Activated T-cell treated with anti-CD3 and anti-CD28 coated beads for 4 hours (primary cell): ENCODE measurements around the gene MMD2.
A peak's percentile ranks its signal among the peaks of the same experiment; 100 is the strongest.
"Not testable (repeated sequence)": the region's sequence is repeated elsewhere in the genome, so short reads cannot be mapped to it uniquely, and the experiment has no call there.

Experiments
- DNase-seq: peaks from one replicate; pipeline ENCODE4 v3.0.0-alpha.2; 2020

Gene MMD2

DNA sequence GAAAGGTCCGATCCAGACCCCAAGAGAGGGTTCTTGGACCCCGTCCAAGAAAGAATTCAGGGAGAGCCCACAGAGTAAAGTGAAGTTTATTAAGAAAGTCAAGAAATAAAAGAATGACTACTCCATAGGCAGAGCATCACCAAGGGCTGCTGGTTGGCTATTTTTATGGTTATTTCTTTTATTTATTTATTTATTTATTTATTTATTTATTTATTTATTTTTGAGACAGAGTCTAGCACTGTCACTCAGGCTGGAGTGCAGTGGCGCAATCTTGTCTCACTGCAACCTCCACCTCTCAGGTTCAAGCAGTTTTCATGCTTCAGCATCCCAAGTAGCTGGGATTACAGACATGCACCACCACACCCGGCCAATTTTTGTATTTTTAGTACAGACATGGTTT, 65.8 kb downstream of the MMD2 start:
- not testable (repeated sequence) for DNase-seq

DNA sequence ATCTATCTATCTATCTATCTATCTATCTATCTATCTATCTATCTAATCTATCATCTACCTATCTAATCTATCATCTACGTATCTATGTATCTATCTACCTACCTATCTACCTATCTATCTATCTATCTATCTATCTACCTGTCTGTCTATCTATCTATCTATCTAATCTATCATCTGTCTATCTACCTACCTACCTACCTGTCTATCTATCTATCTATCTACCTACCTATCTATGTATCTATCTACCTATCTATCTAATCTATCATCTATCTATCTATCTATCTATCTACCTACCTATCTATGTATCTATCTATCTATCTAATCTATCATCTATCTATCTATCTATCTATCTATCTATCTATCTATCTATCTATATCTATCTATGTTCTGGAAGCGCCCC, 67.5 kb downstream of the MMD2 start:
- DNase-seq = not testable (repeated sequence)

DNA sequence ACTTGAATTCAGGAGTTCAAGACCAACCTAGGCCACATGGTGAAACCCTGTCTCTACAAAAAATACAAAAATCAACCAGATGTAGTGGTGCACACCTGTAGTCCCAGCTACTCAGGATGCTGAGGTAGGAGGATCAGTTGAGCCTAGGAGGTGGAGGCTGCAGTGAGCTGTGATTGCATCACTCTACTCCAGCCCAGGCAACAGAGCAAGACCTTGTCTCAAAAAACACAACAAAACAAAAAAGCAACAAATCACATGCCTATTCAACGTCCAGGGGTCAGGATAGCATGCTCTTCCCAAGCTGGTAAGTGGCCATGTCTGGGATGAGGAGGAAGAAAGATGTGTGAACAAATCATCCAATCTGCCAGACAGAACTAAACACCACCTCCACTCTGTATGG, 69.3 kb downstream of the MMD2 start:
- no peak for DNase-seq

DNA sequence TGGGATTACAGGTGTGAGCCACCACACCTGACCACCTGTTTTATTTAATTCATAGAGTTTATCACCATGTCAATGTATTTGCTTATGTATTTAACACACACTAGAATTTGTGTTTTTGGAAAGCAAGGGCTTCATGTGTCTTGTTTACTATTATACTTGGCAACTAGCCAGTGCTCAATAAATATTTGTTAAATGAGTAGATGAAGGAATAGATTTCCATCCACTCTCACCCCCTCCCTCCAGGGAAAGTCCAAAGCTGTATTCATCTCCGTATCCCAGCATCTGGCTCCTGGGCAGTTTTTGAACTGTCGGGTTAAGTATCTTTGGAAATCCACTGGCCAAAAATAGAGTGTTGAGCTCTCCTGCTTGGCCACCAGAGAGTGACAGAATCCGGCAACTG, 70.8 kb downstream of the MMD2 start:
- DNase-seq = no peak

DNA sequence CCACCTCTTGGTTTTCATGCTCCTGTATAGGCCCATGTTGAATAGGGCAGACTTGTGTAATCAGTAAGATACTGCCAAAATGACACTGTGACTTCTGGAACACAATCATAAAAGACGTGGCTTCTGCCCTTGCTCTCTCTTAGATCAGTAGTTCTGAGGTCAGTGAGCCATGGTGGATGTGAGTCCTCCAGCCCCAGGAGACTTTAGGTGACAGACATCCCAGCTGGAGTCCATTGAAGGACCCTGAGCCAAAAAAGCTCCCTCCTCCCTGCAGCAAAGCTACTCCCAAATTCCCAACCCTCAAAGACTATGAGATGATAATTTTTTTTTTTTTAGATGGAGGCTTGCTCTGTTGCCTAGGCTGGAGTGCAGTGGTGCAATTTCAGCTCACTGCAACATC, 72.3 kb downstream of the MMD2 start:
- DNase-seq = no peak

DNA sequence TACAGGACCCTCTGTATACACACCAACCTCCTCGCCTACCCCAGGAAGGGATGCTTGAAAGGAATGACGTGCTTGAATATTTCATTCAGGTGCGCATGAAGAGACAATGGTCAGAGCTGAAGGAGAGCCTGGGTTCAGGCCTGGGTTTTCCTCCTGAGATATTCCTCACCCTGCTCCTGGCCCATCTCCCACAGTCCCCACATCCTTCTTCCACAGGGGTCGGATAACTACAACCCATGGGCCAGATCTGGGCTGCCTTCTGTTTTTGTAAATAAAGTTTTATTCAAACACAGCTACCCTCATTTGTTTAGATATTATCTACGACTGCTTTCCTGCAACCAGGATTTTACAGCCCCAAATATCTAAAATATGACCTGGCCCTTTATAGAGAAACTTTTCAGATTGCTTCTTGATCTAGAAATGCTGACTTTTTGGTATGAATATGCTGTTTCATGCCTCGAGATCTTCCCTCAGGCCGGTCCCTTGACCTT, 73.6 kb downstream of the MMD2 start:
- no peak for DNase-seq

DNA sequence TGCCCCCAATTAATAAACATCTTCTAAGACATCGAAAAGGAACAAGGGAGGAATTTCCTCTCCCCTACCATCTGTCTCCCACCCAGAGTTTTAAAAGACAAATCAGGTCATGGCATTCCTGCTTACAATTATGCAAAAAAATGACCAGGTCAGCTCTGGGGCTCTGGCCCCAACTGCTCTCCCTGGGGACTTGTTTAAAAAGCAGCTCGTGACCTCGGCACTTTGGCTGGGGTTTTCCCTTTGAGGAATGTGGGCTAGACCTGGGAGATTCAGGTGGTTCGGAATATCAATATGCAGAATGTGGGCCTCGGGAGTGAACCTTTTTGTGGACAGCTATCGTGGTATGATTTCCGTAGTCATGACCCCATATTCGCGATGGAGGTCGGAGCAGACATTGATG, 74.8 kb downstream of the MMD2 start:
- no peak for DNase-seq

DNA sequence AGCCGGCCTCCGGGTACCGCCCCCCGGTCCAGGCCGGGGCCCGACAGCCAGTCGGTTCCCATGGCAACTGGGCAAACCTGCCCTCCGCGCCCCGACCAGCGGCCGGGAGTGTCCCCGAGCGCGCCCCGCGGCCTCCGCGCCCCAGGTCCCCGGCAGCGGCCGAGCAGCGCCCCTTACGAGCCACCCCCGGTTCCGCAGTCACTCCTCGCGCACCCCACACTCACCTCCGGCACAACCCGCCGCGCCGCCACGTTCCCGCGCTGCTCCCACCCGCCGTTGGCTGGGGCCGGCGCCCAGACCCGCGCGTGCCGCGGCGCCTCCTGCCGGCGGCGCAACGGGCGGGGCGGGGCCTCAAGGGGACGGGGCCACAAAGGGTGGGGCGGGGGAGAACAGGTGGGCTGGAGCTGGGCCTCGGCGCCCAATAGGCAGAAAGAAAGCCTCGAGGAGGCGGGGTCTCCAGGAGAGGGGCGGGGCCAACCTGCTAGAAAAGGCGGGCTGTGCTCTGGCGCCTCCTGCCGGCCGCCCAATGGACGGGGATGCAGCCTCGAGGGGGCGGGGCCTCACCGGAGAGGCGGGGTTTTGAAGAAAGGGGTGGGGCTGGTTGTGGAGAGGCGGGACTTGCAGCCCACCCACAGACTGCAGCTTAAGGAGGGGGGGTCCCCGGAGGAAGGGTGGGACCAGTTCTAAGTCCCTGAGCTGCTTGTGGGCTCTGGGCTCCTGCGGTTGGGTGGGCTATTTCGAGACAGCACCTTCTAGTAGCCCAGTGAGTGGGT, 75.4 kb downstream of the MMD2 start, which contains the start of gene RADIL:
RADIL (minus strand) TSS at position 345 of the 773 bp plus-strand sequence. CDS start 5,577 bp downstream, outside the sequence.
- DNase-seq = peak; percentile 77

DNA sequence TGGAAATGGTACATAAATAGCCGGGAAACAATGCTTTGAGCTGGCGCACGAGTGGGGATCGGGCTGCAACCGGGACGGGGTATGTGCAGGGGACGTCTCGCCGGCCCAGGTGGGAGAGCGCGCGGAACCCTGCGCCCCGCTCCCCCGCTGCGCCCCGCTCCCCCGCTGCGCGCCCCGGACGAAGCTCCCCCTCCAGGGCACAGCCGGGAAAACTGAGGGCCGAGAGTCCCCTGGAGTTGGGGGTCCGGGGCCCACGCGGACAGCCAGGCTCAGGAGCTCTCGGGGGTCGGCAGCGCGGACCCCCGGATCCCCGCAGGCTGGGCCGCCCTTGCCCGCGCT, 76.0 kb downstream of the MMD2 start:
- no peak for DNase-seq

DNA sequence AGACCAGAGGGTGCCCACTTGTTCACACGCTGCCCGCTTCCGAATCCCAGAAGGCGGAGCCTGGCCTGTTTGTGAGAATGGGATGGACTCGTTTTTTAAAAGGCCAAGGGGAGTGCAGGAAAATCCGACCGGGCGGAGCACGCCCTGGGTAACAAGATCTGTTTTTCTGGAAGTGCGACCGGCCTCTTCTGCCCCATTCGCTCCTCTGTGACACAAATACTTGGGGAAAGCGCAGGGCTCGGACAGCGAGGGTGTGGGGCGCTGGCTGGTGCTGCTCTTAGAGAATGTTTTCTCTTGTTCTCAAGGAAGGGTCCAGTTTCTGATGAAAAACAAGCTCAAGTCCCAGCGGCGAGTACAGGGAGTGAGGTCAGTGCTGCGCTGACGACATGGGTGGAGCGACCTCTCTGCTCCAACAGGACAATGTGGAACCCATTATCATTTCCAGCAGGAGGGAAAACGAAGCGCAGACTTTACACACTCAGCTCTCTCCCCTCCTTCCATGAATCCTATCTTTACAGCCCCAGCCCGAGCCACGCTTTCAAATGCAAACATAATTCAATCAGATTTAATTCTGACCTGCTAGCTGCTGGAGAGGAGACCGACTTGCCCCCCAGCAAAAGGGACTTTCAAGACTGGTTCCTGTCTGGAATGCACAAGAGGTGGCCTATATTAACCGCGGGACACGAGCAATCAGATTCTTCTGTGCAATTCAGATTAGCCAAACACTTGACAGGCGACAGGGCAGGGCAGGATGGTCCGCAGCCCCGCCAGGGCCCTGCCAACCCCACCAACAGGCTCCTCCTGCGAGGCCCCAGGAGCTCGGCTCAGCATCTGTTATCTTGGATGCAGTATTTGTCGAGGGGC, 76.6 kb downstream of the MMD2 start:
- DNase-seq = no peak

DNA sequence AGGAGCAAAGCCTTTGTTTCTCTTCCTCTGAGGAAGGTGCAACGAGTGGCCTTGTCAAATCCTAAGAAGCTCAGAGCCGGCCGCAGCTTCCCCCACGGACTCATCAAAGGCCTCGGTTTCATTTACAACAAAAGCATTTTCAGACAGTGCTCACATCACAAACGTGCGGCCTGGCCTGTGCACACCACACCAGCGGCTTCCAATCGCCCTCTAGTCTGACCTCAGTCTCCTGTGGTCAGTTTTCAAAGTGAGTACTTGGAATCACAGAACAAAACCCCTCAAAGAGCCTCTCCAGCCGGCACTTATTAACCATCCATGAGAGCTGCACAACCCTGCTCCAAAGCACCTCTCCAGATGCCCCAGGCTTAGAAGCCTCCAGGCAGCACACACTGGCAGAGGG, 78.8 kb downstream of the MMD2 start:
- no peak for DNase-seq

DNA sequence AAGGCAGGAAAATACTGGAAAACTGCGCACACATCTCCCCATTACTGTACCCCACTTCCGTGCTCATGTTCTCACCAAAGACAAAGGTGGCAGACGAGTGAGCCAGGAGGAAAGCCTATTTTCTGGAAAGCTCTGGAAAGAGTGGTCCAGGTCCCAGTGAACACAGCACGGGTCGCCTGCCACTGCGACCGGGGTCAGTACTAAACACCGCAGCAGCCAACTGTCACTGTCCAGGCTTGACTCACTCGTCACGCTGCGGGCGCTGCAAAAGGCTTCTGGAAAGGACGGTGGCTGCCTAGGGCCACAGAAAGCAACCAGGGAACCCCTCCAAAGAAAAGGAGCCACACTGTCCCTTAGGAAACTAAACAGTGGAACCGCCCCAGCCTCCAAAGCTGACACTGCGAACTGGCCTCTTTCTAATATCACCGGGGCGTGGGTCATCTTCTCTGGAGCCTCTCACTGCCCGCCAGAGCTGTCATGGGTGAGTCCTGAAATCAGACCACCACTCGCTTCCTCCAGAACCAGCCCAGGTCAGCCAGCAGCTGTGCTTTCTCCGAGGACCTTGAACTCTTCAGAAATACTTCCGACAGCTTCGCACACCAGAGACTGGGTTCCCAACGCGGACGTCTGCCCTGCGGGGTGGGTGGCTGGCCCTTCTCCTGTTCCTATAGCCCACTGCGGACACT, 79.4 kb downstream of the MMD2 start:
- no peak for DNase-seq

DNA sequence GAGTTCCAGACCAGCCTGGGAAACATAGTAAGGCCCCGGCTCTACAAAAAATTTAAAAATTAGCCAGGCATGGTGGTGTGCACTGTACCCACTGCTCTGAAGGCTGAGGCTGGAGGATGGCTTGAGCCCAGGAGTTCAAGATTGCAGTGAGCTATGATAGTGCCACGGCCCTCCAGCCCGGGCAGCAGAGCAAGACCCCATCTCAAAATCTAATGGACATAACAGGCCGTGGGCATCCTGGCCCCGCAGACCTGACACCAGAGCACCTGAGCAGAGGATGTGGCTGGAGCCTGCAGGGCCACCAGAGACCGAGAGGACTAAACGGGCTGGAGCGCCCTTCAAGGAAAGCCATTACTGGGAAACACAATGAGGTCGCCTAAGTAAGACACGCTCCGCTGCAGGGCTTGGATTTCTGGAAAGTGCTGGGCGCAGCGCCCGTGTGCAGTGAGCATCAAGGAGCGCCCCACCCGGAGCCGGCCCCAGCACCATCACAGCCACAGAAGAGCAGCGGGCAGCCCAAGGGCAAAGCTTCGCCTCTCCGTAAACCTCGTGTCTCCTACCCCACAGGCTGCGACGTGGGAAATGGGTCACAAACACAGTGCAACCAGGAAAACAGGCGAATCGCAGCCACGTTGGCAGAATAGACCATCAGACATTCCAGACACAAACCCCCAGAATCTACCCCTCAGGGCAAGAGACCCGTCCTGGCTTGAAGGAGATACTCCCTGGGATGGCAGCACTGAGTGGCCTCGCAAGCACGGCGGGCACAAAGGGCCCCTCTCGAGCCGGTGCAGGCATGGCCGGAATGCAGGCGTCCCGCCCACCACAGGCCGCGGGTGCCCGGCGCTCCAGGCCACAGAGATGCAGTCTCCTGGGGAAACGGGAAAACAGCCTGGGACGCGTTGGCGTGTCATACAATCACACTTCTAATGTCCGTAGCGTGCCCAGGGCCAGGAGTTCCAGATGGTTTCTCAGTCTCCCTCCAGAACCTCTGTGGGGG, 80.4 kb downstream of the MMD2 start:
- no peak for DNase-seq

DNA sequence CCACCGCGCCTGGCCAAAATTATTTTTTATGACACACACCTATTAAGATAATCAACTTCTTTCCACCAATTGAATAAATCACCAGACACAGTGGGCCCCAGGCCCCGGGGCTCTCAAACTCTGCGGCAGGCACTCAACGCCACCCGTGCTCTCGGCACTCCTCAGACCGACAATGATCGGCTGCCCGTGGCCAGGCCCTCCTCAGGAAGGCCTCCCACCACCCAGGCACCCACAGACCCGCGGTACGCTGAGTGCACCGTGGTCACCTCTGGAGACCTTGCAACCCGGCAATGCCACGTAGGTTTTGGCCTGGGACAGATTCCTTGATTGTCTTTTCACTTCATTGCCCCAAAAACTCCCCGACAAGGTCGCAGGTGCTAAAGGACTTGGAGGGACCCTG, 82.4 kb downstream of the MMD2 start:
- no peak for DNase-seq

DNA sequence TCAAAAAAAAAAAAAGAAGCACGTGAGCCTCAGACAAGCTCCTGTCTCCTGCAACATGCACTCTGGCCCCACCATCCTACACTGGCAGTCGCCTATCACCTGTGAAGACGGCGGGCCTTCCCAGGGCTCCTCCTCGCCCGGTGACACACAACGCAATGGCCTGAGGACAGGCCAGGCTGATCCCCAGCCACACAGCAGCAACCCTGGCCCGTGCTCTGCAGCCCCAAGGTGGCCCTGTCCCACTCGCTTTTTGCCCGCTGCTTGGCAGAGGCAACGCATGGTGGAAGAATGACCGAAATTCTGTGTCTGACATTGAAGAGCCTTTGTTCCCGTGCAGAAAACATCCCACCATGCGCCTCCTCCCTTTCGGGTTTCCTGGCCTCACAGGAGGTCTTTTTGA, 83.6 kb downstream of the MMD2 start:
- DNase-seq = no peak

DNA sequence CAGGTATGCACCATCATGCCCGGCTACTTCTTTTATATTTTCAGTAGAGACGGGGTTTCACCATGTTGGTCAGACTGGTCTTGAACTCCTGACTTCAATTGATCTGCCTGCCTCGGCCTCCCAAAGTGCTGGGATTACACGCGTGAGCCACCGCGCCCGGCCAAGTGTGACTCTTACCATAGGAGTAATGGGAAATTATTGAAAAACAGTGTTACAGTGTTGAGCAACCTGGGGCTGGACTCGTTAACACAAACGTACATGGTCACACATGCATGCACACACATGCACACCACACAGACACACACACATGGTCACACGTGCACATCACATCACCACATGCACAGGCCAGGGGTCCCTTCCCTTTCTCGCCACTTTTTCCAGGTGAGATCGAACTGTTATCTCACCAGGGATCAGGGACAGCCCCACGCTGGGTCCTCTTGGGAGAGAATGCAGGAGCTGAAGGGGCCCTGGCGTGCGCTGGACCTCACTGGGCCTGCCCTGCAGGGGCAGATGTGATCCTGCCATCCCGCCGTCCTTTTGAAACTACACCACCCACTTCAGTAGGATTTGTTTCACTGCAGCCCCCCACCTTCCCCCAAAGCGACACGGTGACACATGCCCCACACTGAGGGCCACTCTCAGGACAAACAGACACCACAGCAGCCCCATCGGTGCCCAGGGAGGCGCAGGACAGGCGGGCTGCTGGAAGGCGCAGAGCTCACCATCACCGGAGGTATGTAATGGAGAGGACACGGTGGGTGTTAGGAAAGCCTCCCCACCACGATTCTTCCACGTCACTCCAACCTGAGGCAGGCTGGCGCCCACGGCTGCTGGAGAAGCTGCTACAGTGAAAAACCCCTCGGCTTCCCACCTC, 85.7 kb downstream of the MMD2 start:
- DNase-seq = no peak

DNA sequence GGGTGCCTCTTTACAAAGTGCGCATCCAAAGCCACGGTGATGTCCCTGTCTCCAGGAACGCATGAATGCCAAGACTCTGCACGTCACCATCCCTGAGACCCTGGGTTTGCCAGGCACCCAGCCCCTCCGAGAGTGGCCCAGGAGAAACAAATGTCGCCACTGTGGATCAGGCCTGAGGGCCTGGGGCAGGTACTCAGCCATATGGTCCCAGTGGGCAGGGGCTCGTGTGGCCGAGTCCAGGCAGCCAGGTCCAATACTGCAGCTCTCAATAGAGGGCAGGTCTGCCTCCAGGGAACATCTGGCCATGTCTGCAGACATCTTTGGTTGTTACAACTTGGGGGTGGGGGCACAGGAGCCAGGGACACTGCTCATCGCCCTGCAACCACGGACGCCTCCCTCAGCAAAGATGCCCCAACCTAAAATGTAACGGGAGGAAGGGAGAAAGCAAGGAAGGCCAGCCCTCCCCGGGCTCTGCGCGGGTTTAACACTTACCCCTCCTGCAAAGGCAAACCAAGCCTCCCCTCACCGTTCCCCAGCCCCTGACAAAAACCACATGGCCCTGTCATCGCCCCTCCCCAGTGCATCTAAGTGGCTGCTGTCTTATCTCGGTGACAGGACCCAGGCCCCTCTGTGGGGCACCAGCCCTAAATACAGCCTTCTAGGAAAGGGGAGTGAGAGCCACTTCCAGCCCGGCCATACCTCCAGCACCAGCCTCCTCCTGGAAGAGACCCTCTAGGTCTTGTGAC, 86.9 kb downstream of the MMD2 start:
- DNase-seq = no peak

DNA sequence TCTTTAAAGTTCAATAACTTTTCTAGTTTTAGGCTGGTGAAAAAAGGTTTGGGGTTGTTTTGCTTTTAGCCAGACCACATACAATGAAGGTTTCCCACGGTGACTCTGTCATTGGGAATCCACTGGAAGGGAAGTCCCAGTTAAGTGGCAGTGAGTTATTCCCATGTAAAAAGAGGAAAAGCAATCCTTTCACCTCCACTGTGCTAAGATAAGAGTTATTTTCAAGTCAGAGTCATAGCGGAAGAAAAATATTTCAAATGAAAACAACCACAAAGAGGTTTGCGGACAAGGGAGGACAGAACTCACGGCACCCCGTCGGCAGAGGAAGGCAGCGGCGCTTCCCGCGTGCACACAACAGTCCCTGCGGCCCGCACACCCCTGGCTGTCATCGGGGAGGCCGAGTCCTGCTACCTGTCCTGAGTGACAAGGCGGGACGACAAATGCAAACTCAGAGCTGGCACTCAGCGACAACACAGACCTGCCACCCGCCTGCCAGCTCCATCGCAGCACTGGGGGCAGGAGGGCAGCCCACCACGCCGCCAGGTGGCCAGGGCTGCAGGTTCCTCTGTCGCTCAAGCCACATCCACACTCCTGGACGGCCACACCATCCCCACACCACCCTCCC, 87.8 kb downstream of the MMD2 start:
- DNase-seq = no peak

DNA sequence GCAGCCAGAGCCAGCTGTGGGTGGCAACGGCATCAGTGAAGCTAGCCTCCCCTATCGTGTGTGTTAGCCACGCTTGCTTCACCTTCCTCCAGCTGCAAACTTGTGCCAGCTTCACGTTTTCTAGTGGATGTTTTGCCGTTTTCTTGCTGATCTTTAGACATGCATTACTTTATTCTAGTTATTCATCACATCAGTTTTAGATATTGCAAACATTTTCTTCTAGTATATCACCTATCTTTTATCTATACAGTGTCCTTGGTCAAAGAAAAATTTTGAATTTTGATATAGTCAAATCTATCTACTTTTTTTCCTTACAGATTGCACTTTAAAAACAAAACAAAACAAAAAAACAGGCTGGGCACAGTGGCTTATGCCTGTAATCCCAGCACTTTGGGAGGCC, 90.5 kb downstream of the MMD2 start:
- DNase-seq = no peak
